ENCODE measurements around the gene SURF6. TPM values are rescaled to one million over a fixed set of nuclear protein-coding genes. Genes with fewer than 3 reads are reported as not detected.

SURF6 gene
- total and polyA plus RNA-seq, 2 of the 8 experiments (the other 6 are each of a cell fraction or from before 2014, with no cell fraction given), result 6.1 to 23.7 TPM

DNA sequence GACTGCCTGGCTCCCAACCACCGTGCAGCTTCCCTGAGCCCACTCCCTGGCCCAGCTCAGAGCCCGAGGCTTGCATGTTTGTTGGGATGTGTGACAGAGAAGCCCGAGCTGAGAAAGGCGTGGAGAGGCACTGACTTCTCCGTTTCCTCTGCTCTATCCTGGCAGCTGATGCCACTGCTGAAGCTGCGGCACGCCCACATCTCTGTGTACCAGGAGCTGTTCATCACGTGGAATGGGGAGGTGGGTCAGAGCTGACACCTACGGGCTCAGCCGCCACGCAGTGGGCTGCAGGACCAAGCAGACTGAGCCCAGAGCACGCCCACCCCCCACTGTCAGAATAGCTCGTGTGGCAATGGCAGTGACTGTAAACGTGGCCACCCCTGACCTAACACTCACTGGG lies 49.5 kb upstream of the SURF6 start:
- Histone ChIP-seq H3K4me1 (replicated peaks in 1 of 4; ENCODE audit: control insufficient read depth in 3 of 4, insufficient read depth in 4 of 4, low read length in 3 of 4) (no peaks in the 10 kb centered on the region; a peak in 1 of 7 replicates), H2AFZ (ENCODE audit: low read length) (no peak overlapping the region), H3K9me3 (ENCODE audit: insufficient read depth in 2 of 2, low read depth in 1 of 2, low read length in 1 of 2) (peaks cover 0 to 11% of the 10 kb centered on the region in 2 experiments; a peak in 2 of 4 replicates), H2BK20ac (ENCODE audit: low read length) (no peak overlapping the region), H2BK5ac (ENCODE audit: low read depth, low read length) (no peak overlapping the region), H3K27me3 (replicated peaks in 1 of 4; ENCODE audit: control insufficient read depth in 3 of 4, extremely low read depth in 1 of 4, insufficient read depth in 3 of 4, low read length in 3 of 4) (peaks cover 0 to 2% (median 0%) of the 10 kb centered on the region in 4 experiments; a peak in 1 of 7 replicates), H2BK15ac (ENCODE audit: low read length) (no peak overlapping the region), H2AK5ac (ENCODE audit: low read depth, low read length) (no peak overlapping the region), H3K4me2 (ENCODE audit: insufficient read depth in 1 of 2, low read depth in 2 of 2, low read length in 2 of 2) (no peak overlapping the region), H2BK120ac (replicated peaks; ENCODE audit: low read depth, low read length) (no peak overlapping the region), H3K23me2 (ENCODE audit: low read depth, low read length) (peaks cover 16% of the 10 kb centered on the region; the same call in 1 of the 2 replicates), H3K9ac (replicated peaks in 1 of 4; ENCODE audit: extremely low read depth in 1 of 4, low read depth in 3 of 4, low read length in 3 of 4) (no peak overlapping the region), H4K91ac (replicated peaks; ENCODE audit: insufficient read length, low read length) (no peak overlapping the region), H3K36me3 (ENCODE audit: control insufficient read depth in 2 of 4, insufficient read depth in 4 of 4, low read length in 3 of 4) (no peaks in the 10 kb centered on the region; a peak in 1 of 8 replicates), H3K4ac (replicated peaks; ENCODE audit: insufficient read length, low read depth, low read length) (no peak overlapping the region), H3K23ac (ENCODE audit: insufficient read length) (no peak overlapping the region), H3K14ac (ENCODE audit: insufficient read length) (no peak overlapping the region), H3K4me3 (ENCODE audit: extremely low read depth in 1 of 4, insufficient read depth in 2 of 4, low read depth in 3 of 4, low read length in 4 of 4) (no peak overlapping the region), H3K56ac (replicated peaks; ENCODE audit: insufficient read length, low read depth, low read length) (no peak overlapping the region), H4K5ac (ENCODE audit: insufficient read length, low read depth, low read length) (no peak overlapping the region), H4K20me1 (replicated peaks in 1 of 2; ENCODE audit: control insufficient read depth in 1 of 2, insufficient read depth in 2 of 2, low read length in 2 of 2) (peaks cover 0 to 15% of the 10 kb centered on the region in 2 experiments), H3K79me1 (ENCODE audit: low read depth, low read length) (no peaks in the 10 kb centered on the region), H3K79me2 (ENCODE audit: control insufficient read depth in 1 of 2, insufficient read depth in 2 of 2, low read length in 2 of 2) (no peaks in the 10 kb centered on the region), H3K18ac (ENCODE audit: extremely low read depth, low read length) (no peak overlapping the region), H3K27ac (ENCODE audit: low read depth, low read length) (no peak overlapping the region), H2BK12ac (ENCODE audit: low read depth, low read length) (no peak overlapping the region), H4K8ac (ENCODE audit: extremely low read depth, insufficient read depth, low read length) (no peak overlapping the region)
- CTCF ChIA-PET (ENCODE audit: partially characterized antibody), result interaction anchor here (0.5 to 4.7 kb wide), 5 partner anchors 11 to 111 kb away, joined by 3 to 52 read pairs (median 4); no protein-coding TSS in a partner anchor
- POLR2A ChIA-PET (ENCODE audit: partially characterized antibody), result interaction anchor here (1.0 to 1.6 kb wide), 5 partner anchors 11 to 37 kb away, joined by 3 to 5 read pairs (median 3); partner anchors contain the start of genes MED22, REXO4 and RPL7A
- FAIRE-seq (no peak), DNase-seq (ENCODE audit: low read depth in 1 of 2, low spot score in 2 of 2) (no peak)
- 83% methylated on average over 13 of the region's 14 CpGs; no CpG with 5 or more reads in 1 of the 2 experiments for WGBS, 2 experiments (ENCODE audit: extremely low coverage in 1 of 2, insufficient coverage in 1 of 2, insufficient read length in 1 of 2, insufficient replicate concordance in 2 of 2, low coverage in 1 of 2, low lambda C conversion rate in 2 of 2, missing lambda C conversion rate in 1 of 2)
